Endothelial cell (in vitro differentiated cells): ENCODE data around the gene TMEM63A. TPM values are rescaled to one million over a fixed set of nuclear protein-coding genes. Genes with fewer than 3 reads are reported as not detected.

ENCODE experiments used
- DNase-seq: peaks from one replicate; pipeline ENCODE4 v3.0.0; 2021; ENCODE audit warnings: low spot score
- H3K27ac Mint-ChIP-seq: one replicate; pipeline ENCODE4 v1.8.0; 2021; ENCODE audit warnings: mixed read lengths, inconsistent platforms; ENCODE audit not compliant: unreplicated experiment
- H3K27me3 Mint-ChIP-seq: one replicate; pipeline ENCODE4 v1.8.0; 2021; ENCODE audit warnings: mild to moderate bottlenecking, moderate library complexity, mixed read lengths, inconsistent platforms; ENCODE audit not compliant: unreplicated experiment
- H3K36me3 Mint-ChIP-seq: one replicate; pipeline ENCODE4 v1.8.0; 2021; ENCODE audit warnings: mild to moderate bottlenecking, low read depth, mixed read lengths, inconsistent platforms; ENCODE audit not compliant: unreplicated experiment
- H3K4me1 Mint-ChIP-seq: one replicate; pipeline ENCODE4 v1.8.0; 2021; ENCODE audit warnings: mild to moderate bottlenecking, mixed read lengths, inconsistent platforms; ENCODE audit not compliant: unreplicated experiment
- H3K4me3 Mint-ChIP-seq: one replicate; pipeline ENCODE4 v1.8.0; 2021; ENCODE audit warnings: mild to moderate bottlenecking, mixed read lengths, inconsistent platforms; ENCODE audit not compliant: unreplicated experiment
- H3K9me3 Mint-ChIP-seq: one replicate; pipeline ENCODE4 v1.8.0; 2021; ENCODE audit warnings: mixed read lengths, inconsistent platforms; ENCODE audit not compliant: unreplicated experiment
- total RNA-seq: library from RNA; stranded (reverse); fragmentation: NEBNext Ultra II Directional; extraction: Animal tissue kit (Norgen Biotek cat#: 25700); gene quantifications from one replicate; pipeline ENCODE4 v1.2.1, GENCODE V29; 2021; ENCODE audit not compliant: unreplicated experiment
- TF ChIP-seq, protein P1 (sequence below): fragments of 200-600 bp; sonication (generic); IDR thresholded peaks from one replicate; pipeline ENCODE4 v1.5.0; 2021; ENCODE audit warnings: antibody characterized with exemption; ENCODE audit not compliant: unreplicated experiment

The TMEM63A gene
- total RNA-seq, 1 donor from 2014 or later: 79.9 TPM

DNA sequence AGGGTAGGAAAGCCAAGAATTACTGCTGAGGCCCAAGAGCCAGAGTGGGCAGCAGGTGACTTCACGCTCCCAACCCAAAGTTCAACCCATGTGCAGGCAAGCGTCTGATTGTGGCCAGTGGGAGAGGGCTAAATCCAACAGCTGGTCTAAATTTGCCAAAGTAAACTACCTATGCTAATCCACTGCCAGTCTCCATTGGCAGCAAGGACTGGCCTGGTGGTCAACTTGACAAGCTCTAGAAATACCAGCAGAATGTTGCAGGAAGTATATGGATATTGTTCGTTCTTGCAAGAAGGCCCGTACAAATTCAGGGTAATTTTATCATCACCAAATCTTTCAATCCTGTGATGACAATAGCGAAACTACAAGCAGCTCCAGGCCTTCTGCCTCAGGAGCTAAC lies 1.5 kb downstream of the TMEM63A start:
- Mint-ChIP-seq H3K27me3 (peaks cover 11% of the 10 kb centered on the region), H3K4me1 (peaks cover 45% of the 10 kb centered on the region), H3K9me3 (no peaks in the 10 kb centered on the region), H3K4me3 (peak overlapping the region; percentile 91), H3K36me3 (peaks cover 5% of the 10 kb centered on the region), H3K27ac (peak overlapping the region; percentile 52)
- DNase-seq: no peak
- TF ChIP-seq, protein P1, sequence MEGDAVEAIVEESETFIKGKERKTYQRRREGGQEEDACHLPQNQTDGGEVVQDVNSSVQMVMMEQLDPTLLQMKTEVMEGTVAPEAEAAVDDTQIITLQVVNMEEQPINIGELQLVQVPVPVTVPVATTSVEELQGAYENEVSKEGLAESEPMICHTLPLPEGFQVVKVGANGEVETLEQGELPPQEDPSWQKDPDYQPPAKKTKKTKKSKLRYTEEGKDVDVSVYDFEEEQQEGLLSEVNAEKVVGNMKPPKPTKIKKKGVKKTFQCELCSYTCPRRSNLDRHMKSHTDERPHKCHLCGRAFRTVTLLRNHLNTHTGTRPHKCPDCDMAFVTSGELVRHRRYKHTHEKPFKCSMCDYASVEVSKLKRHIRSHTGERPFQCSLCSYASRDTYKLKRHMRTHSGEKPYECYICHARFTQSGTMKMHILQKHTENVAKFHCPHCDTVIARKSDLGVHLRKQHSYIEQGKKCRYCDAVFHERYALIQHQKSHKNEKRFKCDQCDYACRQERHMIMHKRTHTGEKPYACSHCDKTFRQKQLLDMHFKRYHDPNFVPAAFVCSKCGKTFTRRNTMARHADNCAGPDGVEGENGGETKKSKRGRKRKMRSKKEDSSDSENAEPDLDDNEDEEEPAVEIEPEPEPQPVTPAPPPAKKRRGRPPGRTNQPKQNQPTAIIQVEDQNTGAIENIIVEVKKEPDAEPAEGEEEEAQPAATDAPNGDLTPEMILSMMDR: no peak

- no peaks in the 10 kb centered on the region for H3K9me3 Mint-ChIP-seq
- H3K36me3 Mint-ChIP-seq: peaks cover 5% of the 10 kb centered on the region
- peaks cover 45% of the 10 kb centered on the region for H3K4me1 Mint-ChIP-seq
- peak overlapping the region; percentile 18 for H3K27ac Mint-ChIP-seq
- H3K27me3 Mint-ChIP-seq: peaks cover 14% of the 10 kb centered on the region
- no peak overlapping the region for H3K4me3 Mint-ChIP-seq
- TF ChIP-seq, protein P1: no peak
- no peak for DNase-seq
Observed at GRCh38 chr1:225880222-225880588, 2.0 kb downstream of the TMEM63A start.

DNA sequence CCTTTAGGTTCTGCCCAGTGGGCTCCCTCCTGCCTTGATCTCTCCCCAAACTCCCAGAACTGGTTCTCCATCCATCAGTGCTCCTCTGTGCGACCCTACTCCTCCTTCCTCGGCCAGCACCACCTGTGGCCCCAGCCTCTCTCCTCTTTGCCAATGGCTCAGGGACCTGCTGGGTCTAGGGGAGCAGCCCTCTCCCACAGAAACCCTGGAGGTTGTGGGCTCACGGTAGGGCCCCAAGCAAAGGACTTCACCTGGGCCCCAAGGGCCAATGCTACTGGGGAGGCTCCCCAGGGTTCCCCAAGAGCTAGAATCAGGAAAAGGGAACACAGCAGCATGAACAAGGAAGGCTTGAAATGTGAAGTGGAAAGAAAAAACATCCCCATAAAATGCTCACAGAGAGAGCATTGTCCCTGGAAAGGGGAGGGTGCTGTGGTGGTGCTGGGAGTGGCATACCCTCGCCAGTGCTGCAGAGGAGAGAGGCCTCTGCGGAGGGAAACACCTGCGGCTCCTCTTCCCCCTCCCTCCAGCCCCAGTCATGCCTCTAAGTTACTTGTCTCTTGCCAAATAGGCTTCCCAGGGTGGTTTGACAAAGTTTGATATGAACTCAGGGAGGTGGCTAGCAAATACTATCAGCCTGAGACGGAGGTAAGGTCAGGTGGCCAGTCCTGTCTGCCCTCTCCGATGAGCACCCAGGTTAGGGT lies 2.5 kb downstream of the TMEM63A start:
- Mint-ChIP-seq H3K9me3 (no peaks in the 10 kb centered on the region), H3K4me1 (peaks cover 45% of the 10 kb centered on the region), H3K27ac (no peak overlapping the region), H3K27me3 (peaks cover 14% of the 10 kb centered on the region), H3K4me3 (no peak overlapping the region), H3K36me3 (peaks cover 5% of the 10 kb centered on the region)
- TF ChIP-seq, protein P1: no peak
- DNase-seq: no peak

DNA sequence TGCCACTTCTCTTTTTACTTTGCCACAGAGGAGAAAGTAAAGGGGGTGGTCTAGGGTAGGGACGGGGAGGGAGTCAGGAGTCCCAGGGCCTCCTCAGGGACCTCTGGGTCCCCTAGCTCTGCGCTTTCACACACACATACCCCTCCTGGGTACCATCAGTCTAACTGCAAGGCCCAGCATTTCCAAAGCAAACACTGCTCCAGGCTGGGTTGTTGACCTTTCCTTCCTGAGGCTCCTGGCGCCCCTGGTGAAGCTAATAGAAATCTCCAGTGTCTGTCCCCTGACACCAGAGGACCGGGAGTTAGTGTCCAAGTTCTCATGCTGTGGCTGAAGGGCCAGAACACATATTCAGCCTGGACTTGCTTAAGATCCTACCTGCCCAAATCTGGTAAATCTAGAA lies 3.9 kb downstream of the TMEM63A start:
- Mint-ChIP-seq H3K36me3 (peaks cover 12% of the 10 kb centered on the region), H3K4me1 (peaks cover 42% of the 10 kb centered on the region), H3K9me3 (no peaks in the 10 kb centered on the region), H3K27me3 (peaks cover 15% of the 10 kb centered on the region), H3K4me3 (peak overlapping the region; percentile 29), H3K27ac (peak overlapping the region; percentile 70)
- DNase-seq: no peak
- TF ChIP-seq, protein P1: no peak

GRCh38 chr1:225877580-225877979 lies 4.6 kb downstream of the TMEM63A start:
- Mint-ChIP-seq H3K27ac (no peak overlapping the region), H3K36me3 (peaks cover 12% of the 10 kb centered on the region)
- TF ChIP-seq, protein P1: peak; percentile 55

More at GRCh38 chr1:225877580-225877979, 4.6 kb downstream of the TMEM63A start:
- H3K4me1 Mint-ChIP-seq: peaks cover 42% of the 10 kb centered on the region
- H3K4me3 Mint-ChIP-seq: peak overlapping the region; percentile 43
- no peaks in the 10 kb centered on the region for H3K9me3 Mint-ChIP-seq
- DNase-seq: peak; percentile 76
- peaks cover 13% of the 10 kb centered on the region for H3K27me3 Mint-ChIP-seq
